Stomach (tissue), 4 donors: ENCODE data around the gene PGAP6.

Experiments
- POLR2AphosphoS5 ChIP-seq, 3 donors: sonication (generic); formaldehyde crosslinking; IDR thresholded peaks; one replicate each; pipeline ENCODE4 v1.6.1; 2016; ENCODE audit warnings: antibody characterized with exemption in 3 of 3
- TF ChIP-seq, protein P1 (sequence below), 7 experiments: fragments of 450-650 bp in 4 of 7; fragments of 200-600 bp in 3 of 7; sonication (generic) in 3 of 7; IDR thresholded peaks; one replicate each; pipeline ENCODE4 v1.5.1; 2016 to 2019; ENCODE audit warnings: antibody characterized with exemption in 7 of 7, control low read depth in 2 of 7, mild to moderate bottlenecking in 1 of 7

DNA sequence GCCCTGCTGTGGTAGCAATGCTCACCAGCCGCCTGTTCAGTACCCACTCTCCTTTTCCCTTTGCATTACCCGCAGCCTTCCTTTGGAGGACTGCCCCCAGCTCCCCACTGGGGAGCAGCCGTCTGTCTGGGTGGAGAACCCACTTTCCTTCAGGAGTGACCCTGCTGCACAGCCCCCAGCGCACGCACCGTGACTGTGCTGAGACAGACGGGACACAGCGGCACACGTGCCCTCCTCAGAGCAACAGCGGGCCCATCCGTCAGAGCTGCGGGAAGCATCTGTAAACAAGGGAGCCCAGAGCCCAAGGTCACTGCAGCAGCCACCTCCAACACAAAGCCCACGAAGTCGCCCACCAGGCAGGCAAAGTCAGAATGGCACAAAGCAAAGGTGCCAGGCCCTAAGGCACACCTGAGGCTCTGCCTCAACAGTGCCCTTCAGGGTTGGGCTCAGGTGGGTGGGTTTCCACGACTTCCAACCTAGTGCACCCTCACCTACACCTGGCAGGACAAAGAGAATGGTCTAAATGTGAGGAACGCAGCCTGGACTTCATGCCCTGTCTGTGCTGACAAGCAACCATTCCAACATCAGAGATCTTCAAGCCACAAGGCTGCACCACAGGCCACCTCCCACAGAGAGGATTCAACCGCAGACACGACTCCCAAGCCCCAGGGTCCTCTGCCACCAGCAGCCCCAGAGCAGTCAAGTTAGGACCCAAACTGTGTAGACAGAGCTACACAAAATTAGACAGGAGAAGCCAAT is 39.1 kb downstream of the PGAP6 start:
- TF ChIP-seq, protein P1, sequence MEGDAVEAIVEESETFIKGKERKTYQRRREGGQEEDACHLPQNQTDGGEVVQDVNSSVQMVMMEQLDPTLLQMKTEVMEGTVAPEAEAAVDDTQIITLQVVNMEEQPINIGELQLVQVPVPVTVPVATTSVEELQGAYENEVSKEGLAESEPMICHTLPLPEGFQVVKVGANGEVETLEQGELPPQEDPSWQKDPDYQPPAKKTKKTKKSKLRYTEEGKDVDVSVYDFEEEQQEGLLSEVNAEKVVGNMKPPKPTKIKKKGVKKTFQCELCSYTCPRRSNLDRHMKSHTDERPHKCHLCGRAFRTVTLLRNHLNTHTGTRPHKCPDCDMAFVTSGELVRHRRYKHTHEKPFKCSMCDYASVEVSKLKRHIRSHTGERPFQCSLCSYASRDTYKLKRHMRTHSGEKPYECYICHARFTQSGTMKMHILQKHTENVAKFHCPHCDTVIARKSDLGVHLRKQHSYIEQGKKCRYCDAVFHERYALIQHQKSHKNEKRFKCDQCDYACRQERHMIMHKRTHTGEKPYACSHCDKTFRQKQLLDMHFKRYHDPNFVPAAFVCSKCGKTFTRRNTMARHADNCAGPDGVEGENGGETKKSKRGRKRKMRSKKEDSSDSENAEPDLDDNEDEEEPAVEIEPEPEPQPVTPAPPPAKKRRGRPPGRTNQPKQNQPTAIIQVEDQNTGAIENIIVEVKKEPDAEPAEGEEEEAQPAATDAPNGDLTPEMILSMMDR (IDR thresholded peaks at IDR 0.05), result no peak
- no peak for TF ChIP-seq POLR2AphosphoS5 (IDR thresholded peaks at IDR 0.05)
